Ishikawa (cell line): Measurements from ENCODE around the gene TRIO.

Experiments used
- CEBPB ChIP-seq: IDR thresholded peaks from 2 replicates; pipeline ENCODE4 v1.6.1; 2012
- CREB1 ChIP-seq: IDR thresholded peaks from 2 replicates; pipeline ENCODE4 v1.6.1; 2012; ENCODE audit warnings: low read depth
- EGR1 ChIP-seq: IDR thresholded peaks from 2 replicates; pipeline ENCODE4 v1.6.1; 2012
- EP300 ChIP-seq: IDR thresholded peaks from 2 replicates; pipeline ENCODE4 v1.6.1; 2012; ENCODE audit warnings: borderline replicate concordance
- FOXM1 ChIP-seq: IDR thresholded peaks from 2 replicates; pipeline ENCODE4 v1.6.1; 2012; ENCODE audit warnings: low read depth, borderline replicate concordance
- NFIC ChIP-seq: IDR thresholded peaks from 2 replicates; pipeline ENCODE4 v1.6.1; 2012
- RAD21 ChIP-seq: IDR thresholded peaks from 2 replicates; pipeline ENCODE4 v1.6.1; 2012; ENCODE audit warnings: low read depth
- TAF1 ChIP-seq: IDR thresholded peaks from 2 replicates; pipeline ENCODE4 v1.6.1; 2012; ENCODE audit warnings: low read depth, mild to moderate bottlenecking
- TCF12 ChIP-seq: IDR thresholded peaks from 2 replicates; pipeline ENCODE4 v1.6.1; 2012; ENCODE audit warnings: low read depth
- TEAD4 ChIP-seq: IDR thresholded peaks from 2 replicates; pipeline ENCODE4 v1.6.1; 2012
- YY1 ChIP-seq: IDR thresholded peaks from 2 replicates; pipeline ENCODE4 v1.6.1; 2012; ENCODE audit warnings: low read depth
- ZBTB7A ChIP-seq: IDR thresholded peaks from 2 replicates; pipeline ENCODE4 v1.6.1; 2012; ENCODE audit warnings: low read depth
- TF ChIP-seq, protein P1 (sequence below): IDR thresholded peaks from 2 replicates; pipeline ENCODE4 v1.6.1; 2012
- TF ChIP-seq, protein P2 (sequence below): IDR thresholded peaks from 2 replicates; pipeline ENCODE4 v1.6.1; 2012
- TF ChIP-seq, protein P3 (sequence below): IDR thresholded peaks from 2 replicates; pipeline ENCODE4 v1.6.1; 2012; ENCODE audit warnings: low read depth, mild to moderate bottlenecking

The TRIO gene

DNA sequence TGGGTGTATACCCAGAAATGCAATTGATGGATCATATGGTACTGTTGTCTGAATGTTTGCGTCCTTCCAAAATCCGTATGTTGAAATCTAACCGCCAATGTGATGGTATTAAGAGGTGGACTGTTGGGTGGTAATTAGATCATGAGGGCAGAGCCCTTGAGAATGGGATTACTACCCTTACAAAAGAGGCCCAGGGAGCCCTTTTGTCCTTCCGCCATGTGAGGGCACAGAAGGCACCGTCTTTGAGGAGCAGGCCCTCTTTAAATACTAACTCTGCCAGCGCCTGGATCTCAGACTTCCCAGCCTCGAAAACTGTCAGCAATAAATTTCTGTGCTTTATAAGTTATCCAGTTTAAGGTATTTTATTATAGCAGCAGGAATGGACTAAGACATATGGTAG, 282.4 kb downstream of the TRIO start:
- TF ChIP-seq CREB1 (no peak), CEBPB (no peak), TCF12 (no peak), TEAD4 (no peak)
- TF ChIP-seq, protein P1, sequence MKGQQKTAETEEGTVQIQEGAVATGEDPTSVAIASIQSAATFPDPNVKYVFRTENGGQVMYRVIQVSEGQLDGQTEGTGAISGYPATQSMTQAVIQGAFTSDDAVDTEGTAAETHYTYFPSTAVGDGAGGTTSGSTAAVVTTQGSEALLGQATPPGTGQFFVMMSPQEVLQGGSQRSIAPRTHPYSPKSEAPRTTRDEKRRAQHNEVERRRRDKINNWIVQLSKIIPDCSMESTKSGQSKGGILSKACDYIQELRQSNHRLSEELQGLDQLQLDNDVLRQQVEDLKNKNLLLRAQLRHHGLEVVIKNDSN, result no peak

DNA sequence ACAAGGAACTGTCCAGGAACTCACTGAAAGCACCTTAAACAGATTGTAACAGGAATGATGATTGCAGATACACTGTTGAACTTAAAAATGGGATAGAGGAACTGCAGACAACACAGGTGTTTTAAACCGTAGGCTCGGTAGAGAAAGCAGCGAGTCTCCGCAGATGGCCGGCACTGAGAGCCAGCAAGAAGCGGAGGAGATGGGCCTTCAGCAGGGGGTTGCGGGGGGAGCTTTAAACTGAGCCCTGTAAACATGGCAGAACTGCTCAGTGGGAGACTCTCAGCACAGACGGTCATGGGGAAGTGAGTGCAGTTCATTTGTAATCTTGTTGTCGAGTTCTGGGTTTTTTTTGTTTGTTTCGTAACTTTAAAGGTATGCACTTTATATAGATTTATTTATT, 283.4 kb downstream of the TRIO start:
- TF ChIP-seq YY1 (no peak), EGR1 (no peak), TEAD4 (no peak), EP300 (no peak), FOXM1 (no peak), TCF12 (no peak)
- TF ChIP-seq, protein P2, sequence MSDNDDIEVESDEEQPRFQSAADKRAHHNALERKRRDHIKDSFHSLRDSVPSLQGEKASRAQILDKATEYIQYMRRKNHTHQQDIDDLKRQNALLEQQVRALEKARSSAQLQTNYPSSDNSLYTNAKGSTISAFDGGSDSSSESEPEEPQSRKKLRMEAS, result no peak
- TF ChIP-seq, protein P1, result no peak
- TF ChIP-seq, protein P3, sequence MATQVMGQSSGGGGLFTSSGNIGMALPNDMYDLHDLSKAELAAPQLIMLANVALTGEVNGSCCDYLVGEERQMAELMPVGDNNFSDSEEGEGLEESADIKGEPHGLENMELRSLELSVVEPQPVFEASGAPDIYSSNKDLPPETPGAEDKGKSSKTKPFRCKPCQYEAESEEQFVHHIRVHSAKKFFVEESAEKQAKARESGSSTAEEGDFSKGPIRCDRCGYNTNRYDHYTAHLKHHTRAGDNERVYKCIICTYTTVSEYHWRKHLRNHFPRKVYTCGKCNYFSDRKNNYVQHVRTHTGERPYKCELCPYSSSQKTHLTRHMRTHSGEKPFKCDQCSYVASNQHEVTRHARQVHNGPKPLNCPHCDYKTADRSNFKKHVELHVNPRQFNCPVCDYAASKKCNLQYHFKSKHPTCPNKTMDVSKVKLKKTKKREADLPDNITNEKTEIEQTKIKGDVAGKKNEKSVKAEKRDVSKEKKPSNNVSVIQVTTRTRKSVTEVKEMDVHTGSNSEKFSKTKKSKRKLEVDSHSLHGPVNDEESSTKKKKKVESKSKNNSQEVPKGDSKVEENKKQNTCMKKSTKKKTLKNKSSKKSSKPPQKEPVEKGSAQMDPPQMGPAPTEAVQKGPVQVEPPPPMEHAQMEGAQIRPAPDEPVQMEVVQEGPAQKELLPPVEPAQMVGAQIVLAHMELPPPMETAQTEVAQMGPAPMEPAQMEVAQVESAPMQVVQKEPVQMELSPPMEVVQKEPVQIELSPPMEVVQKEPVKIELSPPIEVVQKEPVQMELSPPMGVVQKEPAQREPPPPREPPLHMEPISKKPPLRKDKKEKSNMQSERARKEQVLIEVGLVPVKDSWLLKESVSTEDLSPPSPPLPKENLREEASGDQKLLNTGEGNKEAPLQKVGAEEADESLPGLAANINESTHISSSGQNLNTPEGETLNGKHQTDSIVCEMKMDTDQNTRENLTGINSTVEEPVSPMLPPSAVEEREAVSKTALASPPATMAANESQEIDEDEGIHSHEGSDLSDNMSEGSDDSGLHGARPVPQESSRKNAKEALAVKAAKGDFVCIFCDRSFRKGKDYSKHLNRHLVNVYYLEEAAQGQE, result no peak

DNA sequence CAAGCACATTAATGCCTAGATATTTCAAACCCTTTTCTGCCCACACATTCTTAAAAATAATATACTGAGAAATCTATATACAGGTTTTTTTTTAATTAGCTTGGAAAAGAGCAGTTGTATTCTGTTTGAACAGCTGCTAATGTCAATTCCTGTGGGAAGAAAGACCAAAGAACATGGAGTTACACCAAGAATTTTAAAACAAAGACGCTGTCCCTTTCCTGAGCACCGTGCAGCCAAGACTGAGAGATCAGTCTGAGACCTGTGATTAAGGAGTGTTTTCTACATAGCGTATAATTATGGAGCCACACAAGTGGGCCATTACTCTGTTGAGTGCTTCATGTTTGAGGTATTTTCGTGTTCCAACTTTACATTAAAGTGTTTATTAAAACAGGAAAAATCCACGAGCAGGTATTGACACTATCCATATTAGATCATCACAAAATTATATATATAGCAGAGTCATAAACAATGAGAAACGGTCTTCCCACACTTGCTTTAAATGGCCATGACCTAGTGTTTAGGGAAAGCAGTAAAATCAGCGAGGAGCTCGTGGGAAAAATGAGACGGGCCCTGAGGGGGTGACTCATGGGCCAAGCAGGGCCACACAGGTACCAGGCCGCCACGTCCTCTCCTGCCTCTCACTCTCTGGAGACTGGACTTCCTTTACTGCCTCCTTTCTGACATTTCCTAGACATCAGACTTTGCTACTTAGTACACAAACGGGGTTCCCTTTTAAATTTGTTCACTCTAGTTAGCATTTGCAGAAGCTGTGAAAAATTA, 285.4 kb downstream of the TRIO start:
- TF ChIP-seq ZBTB7A (no peak), NFIC (no peak), RAD21 (no peak), CEBPB (no peak), FOXM1 (no peak), TCF12 (no peak), CREB1 (no peak), TEAD4 (no peak), YY1 (no peak), EP300 (no peak), TAF1 (no peak)
- TF ChIP-seq, protein P1, result no peak
- TF ChIP-seq, protein P2, result no peak
- TF ChIP-seq, protein P3, result no peak

DNA sequence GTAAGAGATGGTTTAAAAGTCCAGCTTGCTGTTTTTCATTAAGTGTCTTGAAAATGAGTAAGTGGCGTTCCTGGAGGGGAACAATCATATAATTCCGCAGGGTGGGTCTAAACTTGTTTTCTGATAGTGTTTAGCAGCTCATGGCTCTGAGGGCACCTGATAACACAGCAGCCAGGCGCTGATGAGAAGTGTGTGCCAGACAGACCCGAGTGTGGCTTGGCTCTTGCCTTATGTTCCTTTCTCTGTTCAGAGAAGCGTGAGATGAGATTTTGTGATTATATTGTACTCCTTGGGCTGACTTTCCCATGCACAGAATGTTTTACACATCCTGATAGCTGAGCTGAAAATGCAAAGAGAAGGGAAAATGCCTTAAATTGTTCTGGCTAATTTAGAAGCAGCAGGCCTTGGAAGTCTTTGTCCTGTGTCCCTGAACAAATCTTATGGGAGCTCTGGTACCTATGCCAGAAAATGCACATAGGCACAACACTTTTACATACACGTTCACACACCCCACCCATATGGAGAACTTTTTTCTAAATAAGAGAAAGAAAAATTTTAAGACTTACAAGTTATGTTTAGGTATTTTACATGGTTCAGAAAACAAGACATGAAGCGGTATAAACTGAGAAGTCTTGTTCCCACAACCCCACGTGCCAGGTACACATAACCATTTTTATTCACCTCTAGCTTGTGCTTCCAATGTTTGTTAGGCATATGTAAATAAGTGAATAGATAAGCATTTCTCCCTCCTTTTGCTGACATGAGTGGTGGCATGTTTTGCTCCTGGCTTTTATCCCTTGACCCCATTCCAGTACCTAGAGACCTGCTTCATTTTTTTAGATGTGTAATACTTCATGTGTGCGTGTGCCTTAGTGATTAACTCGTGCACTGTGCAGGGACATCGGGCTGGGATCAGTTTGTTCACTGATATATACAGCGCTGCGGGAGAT, 286.2 kb downstream of the TRIO start:
- TF ChIP-seq CEBPB (no peak), FOXM1 (no peak), ZBTB7A (no peak), CREB1 (no peak), RAD21 (no peak)
- TF ChIP-seq, protein P2, result no peak
- TF ChIP-seq, protein P1, result no peak
